Liver (tissue), 3 donors: ENCODE results near the gene DUSP10.
A peak's percentile ranks its signal among the peaks of the same experiment; 100 is the strongest.

Experiments
- ATF3 ChIP-seq: IDR thresholded peaks from 2 replicates; pipeline ENCODE4 v1.6.1; 2016; ENCODE audit warnings: antibody characterized with exemption
- CTCF ChIP-seq: fragments of 150-350 bp; IDR thresholded peaks from 2 replicates; pipeline ENCODE4 v1.5.1; 2017; ENCODE audit warnings: improper control_type of control experiment, low read depth, low read length; ENCODE audit not compliant: missing input control
- FOXA1 ChIP-seq: IDR thresholded peaks from 2 replicates; pipeline ENCODE4 v1.6.1; 2016; ENCODE audit warnings: antibody characterized with exemption
- GABPA ChIP-seq, 2 donors: IDR thresholded peaks in 1 of 2; conservative IDR thresholded peaks in 1 of 2; 2 replicates each; pipeline ENCODE4 v1.6.1; 2016; ENCODE audit warnings: antibody characterized with exemption in 2 of 2, mild to moderate bottlenecking in 1 of 2, moderate library complexity in 1 of 2
- HNF4G ChIP-seq: IDR thresholded peaks from 2 replicates; pipeline ENCODE4 v1.6.1; 2016; ENCODE audit warnings: antibody characterized with exemption
- MAX ChIP-seq: IDR thresholded peaks from 2 replicates; pipeline ENCODE4 v1.6.1; 2016; ENCODE audit warnings: antibody characterized with exemption
- RAD21 ChIP-seq, 2 donors: IDR thresholded peaks; 2 replicates each; pipeline ENCODE4 v1.6.1; 2016; ENCODE audit warnings: antibody characterized with exemption in 2 of 2, mild to moderate bottlenecking in 2 of 2
- REST ChIP-seq: IDR thresholded peaks from 2 replicates; pipeline ENCODE4 v1.6.1; 2016; ENCODE audit warnings: antibody characterized with exemption, mild to moderate bottlenecking
- SP1 ChIP-seq: IDR thresholded peaks from 2 replicates; pipeline ENCODE4 v1.6.1; 2018; ENCODE audit warnings: antibody characterized with exemption, mild to moderate bottlenecking
- TAF1 ChIP-seq: conservative IDR thresholded peaks from 2 replicates; pipeline ENCODE4 v1.6.1; 2016; ENCODE audit warnings: antibody characterized with exemption, mild to moderate bottlenecking
- YY1 ChIP-seq: IDR thresholded peaks from 2 replicates; pipeline ENCODE4 v1.6.1; 2016; ENCODE audit warnings: antibody characterized with exemption, mild to moderate bottlenecking
- donor health status: healthy.
- donor health status: healthy.

- TF ChIP-seq CTCF (no peak), FOXA1 (no peak), GABPA (IDR thresholded peaks at IDR 0.05 in 1 of 2, conservative IDR thresholded peaks at IDR 0.05 in 1 of 2) (no peak), REST (no peak), MAX (no peak), HNF4G (no peak), SP1 (no peak), RAD21 (IDR thresholded peaks at IDR 0.05) (peak; percentile 18 to 23), YY1 (peak; percentile 50), TAF1 (no peak), ATF3 (no peak)
These were observed 1.4 kb downstream of the DUSP10 start for GRCh38 chr1:221740369-221740992.
